Measurements from ENCODE around the gene SLC45A1. TPM values are rescaled to one million over a fixed set of nuclear protein-coding genes. Genes with fewer than 3 reads are reported as not detected.

Gene SLC45A1
- total and polyA plus RNA-seq, 2 donors = 1.6 to 9.1 TPM

- no peak for DNase-seq (ENCODE audit: extremely low spot score)
- Histone ChIP-seq H3K4me1 (ENCODE audit: insufficient read depth) (no peaks in the 10 kb centered on the region), H3K4me3 (ENCODE audit: low read depth, low read length) (no peak overlapping the region), H3K27ac (ENCODE audit: low read depth) (no peak overlapping the region), H3K36me3 (ENCODE audit: insufficient read depth) (no peaks in the 10 kb centered on the region)
- 74% methylated on average over 5 of the region's 5 CpGs for WGBS
Measured at GRCh38 chr1:8368956-8369639, 51.2 kb downstream of the SLC45A1 start.

GRCh38 chr1:8370046-8370881, 52.4 kb downstream of the SLC45A1 start:
- DNase-seq (ENCODE audit: extremely low spot score) = no peak
- no peaks in the 10 kb centered on the region for H3K36me3 ChIP-seq (ENCODE audit: insufficient read depth)
- no peaks in the 10 kb centered on the region for H3K4me1 ChIP-seq (ENCODE audit: insufficient read depth)
- no peak overlapping the region for H3K4me3 ChIP-seq (ENCODE audit: low read depth, low read length)
- WGBS = 56% methylated on average over 14 of the region's 14 CpGs
- H3K27ac ChIP-seq (ENCODE audit: low read depth) = no peak overlapping the region

- Histone ChIP-seq H3K27ac (ENCODE audit: low read depth) (no peak overlapping the region), H3K4me3 (ENCODE audit: low read depth, low read length) (no peak overlapping the region), H3K36me3 (ENCODE audit: insufficient read depth) (no peaks in the 10 kb centered on the region), H3K4me1 (ENCODE audit: insufficient read depth) (no peaks in the 10 kb centered on the region)
- DNase-seq (ENCODE audit: extremely low spot score) = no peak
- WGBS = 25% methylated on average over 5 of the region's 5 CpGs
Measured at GRCh38 chr1:8370905-8371315, 53.0 kb downstream of the SLC45A1 start.

GRCh38 chr1:8371372-8371991, 53.6 kb downstream of the SLC45A1 start:
- DNase-seq (ENCODE audit: extremely low spot score) = no peak
- no peak overlapping the region for H3K4me3 ChIP-seq (ENCODE audit: low read depth, low read length)
- H3K27ac ChIP-seq (ENCODE audit: low read depth) = peak overlapping the region; percentile 12
- no peaks in the 10 kb centered on the region for H3K36me3 ChIP-seq (ENCODE audit: insufficient read depth)
- WGBS = 69% methylated on average over 9 of the region's 9 CpGs
- no peaks in the 10 kb centered on the region for H3K4me1 ChIP-seq (ENCODE audit: insufficient read depth)

DNA sequence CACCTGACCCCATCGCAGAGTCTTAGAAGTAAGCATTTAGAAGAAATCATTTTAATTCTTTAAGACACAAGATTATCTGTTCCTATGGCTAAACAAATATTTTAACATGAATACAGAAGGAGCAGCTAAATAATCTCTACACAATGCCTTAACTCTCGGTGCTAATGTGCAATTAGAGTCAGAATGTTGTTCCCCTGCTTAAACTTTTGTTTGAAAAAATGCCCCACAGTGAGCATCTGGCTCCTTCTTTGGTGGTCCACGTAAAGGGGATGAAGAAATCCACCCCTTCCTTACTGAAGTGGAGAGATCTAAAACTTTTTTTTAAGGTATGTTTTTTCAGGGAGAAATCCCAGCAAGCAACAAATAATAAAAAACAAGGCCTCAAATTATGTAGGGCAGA, 55.2 kb downstream of the SLC45A1 start:
- WGBS = 40% methylated on average over 3 of the region's 3 CpGs
- DNase-seq (ENCODE audit: extremely low spot score) = no peak
- Histone ChIP-seq H3K36me3 (ENCODE audit: insufficient read depth) (no peaks in the 10 kb centered on the region), H3K4me3 (ENCODE audit: low read depth, low read length) (no peak overlapping the region), H3K4me1 (ENCODE audit: insufficient read depth) (peaks cover under 1% of the 10 kb centered on the region), H3K27ac (ENCODE audit: low read depth) (no peak overlapping the region)

DNA sequence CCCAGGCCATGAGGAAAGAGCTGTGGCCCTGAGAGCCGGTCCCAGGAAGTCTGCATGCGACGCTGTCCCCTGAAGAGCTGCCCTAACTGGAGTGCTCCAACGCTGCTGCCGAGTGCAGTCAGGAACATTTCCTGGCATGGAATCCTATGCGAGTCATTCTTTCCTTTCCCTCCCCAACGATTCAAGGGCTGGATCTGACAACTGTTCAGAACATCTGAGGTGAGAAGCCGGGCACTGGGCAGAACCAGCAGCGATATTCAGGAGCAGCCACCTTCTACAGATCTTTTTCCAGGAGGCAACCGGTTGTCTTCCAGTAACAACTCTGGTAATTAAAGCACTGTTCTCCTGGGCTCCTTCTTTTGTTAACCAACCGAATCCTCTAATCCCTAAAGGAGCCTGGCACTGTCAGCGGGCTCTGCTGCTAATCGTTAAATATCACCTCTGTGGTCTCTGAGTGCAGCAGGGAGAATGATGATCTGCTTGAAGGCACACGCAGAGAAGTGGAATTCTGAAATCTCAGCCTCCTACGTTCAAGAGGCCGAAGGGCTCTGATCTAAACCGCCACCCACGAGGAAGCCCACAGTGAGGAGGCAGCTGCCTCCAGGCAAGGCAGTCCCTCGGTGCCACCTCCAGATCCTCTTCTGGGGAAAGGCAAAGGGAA, 55.8 kb downstream of the SLC45A1 start:
- Histone ChIP-seq H3K27ac (ENCODE audit: low read depth) (peak overlapping the region; percentile 42), H3K36me3 (ENCODE audit: insufficient read depth) (no peaks in the 10 kb centered on the region), H3K4me3 (ENCODE audit: low read depth, low read length) (no peak overlapping the region), H3K4me1 (ENCODE audit: insufficient read depth) (peaks cover 2% of the 10 kb centered on the region)
- 23% methylated on average over 19 of the region's 19 CpGs for whole genome bisulfite sequencing
- no peak for DNase-seq (ENCODE audit: extremely low spot score)

DNA sequence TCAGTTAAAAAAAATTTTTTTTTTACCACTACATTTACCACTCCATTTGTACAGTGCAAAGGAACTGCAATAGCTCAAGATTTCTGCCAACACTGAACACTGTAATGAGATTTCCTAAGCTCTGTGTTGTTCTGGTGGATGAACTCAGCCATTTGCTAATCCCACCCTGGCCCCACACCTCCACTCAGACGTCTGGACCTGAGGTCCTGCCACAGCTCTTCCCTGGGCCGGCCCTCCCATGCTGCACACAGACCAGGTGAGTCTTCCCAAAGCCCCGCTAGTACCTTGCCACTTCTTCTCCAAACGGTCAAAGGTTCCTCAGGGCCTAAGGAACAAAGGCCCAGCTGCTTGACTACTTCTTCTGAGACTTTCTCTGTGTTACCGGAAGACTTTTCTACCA, 56.4 kb downstream of the SLC45A1 start:
- DNase-seq (ENCODE audit: extremely low spot score) = no peak
- 74% methylated on average over 5 of the region's 5 CpGs for whole genome bisulfite sequencing
- no peak overlapping the region for H3K27ac ChIP-seq (ENCODE audit: low read depth)
- H3K36me3 ChIP-seq (ENCODE audit: insufficient read depth) = no peaks in the 10 kb centered on the region
- peaks cover 2% of the 10 kb centered on the region for H3K4me1 ChIP-seq (ENCODE audit: insufficient read depth)
- H3K4me3 ChIP-seq (ENCODE audit: low read depth, low read length) = no peak overlapping the region

GRCh38 chr1:8374812-8375211, 56.9 kb downstream of the SLC45A1 start:
- 80% methylated on average over 2 of the region's 2 CpGs for WGBS
- DNase-seq (ENCODE audit: extremely low spot score) = no peak
- Histone ChIP-seq H3K36me3 (ENCODE audit: insufficient read depth) (no peaks in the 10 kb centered on the region), H3K4me1 (ENCODE audit: insufficient read depth) (peaks cover 2% of the 10 kb centered on the region), H3K4me3 (ENCODE audit: low read depth, low read length) (no peak overlapping the region), H3K27ac (ENCODE audit: low read depth) (no peak overlapping the region)

- H3K4me3 ChIP-seq (ENCODE audit: low read depth, low read length) = no peak overlapping the region
- DNase-seq (ENCODE audit: extremely low spot score) = no peak
- H3K4me1 ChIP-seq (ENCODE audit: insufficient read depth) = peaks cover 4% of the 10 kb centered on the region
- 70% methylated on average over 4 of the region's 4 CpGs for WGBS
- H3K27ac ChIP-seq (ENCODE audit: low read depth) = no peak overlapping the region
- no peaks in the 10 kb centered on the region for H3K36me3 ChIP-seq (ENCODE audit: insufficient read depth)
Measured at GRCh38 chr1:8376358-8376840, 58.5 kb downstream of the SLC45A1 start.

GRCh38 chr1:8377271-8377981, 59.5 kb downstream of the SLC45A1 start:
- no peak for DNase-seq (ENCODE audit: extremely low spot score)
- no peak overlapping the region for H3K27ac ChIP-seq (ENCODE audit: low read depth)
- peaks cover 4% of the 10 kb centered on the region for H3K4me1 ChIP-seq (ENCODE audit: insufficient read depth)
- no peak overlapping the region for H3K4me3 ChIP-seq (ENCODE audit: low read depth, low read length)
- no peaks in the 10 kb centered on the region for H3K36me3 ChIP-seq (ENCODE audit: insufficient read depth)
- 41% methylated on average over 17 of the region's 17 CpGs for WGBS

DNA sequence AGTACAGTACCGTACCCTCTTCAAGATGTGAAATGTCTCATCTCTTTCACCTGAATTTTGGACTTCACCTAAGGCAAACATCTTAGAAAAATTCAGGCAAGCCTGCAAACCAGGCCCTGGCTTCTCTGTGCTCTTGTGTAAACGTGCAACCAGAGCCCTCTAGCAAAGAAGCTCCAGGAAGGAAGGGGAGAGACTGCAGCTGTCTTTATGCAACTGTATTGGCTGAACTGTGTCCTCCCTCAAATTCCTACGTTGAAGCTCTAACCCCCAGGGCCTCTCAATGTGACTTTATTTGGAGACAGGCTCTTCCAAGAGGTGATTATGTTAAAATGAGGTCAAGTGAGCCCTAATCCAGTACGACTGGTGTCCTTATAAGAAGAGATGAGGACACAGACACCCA, 60.3 kb downstream of the SLC45A1 start:
- 24% methylated on average over 4 of the region's 4 CpGs for WGBS
- Histone ChIP-seq H3K4me1 (ENCODE audit: insufficient read depth) (peaks cover 4% of the 10 kb centered on the region), H3K36me3 (ENCODE audit: insufficient read depth) (no peaks in the 10 kb centered on the region), H3K27ac (ENCODE audit: low read depth) (no peak overlapping the region), H3K4me3 (ENCODE audit: low read depth, low read length) (no peak overlapping the region)
- no peak for DNase-seq (ENCODE audit: extremely low spot score)

- no peak for DNase-seq (ENCODE audit: extremely low spot score)
- no peaks in the 10 kb centered on the region for H3K36me3 ChIP-seq (ENCODE audit: insufficient read depth)
- H3K4me3 ChIP-seq (ENCODE audit: low read depth, low read length) = no peak overlapping the region
- no peak overlapping the region for H3K27ac ChIP-seq (ENCODE audit: low read depth)
- 50% methylated on average over 10 of the region's 10 CpGs for WGBS
- peaks cover 4% of the 10 kb centered on the region for H3K4me1 ChIP-seq (ENCODE audit: insufficient read depth)
Measured at GRCh38 chr1:8378981-8379470, 61.1 kb downstream of the SLC45A1 start.

Data from urinary bladder (tissue), 4 donors.